Measurements from ENCODE around the gene RUNX1. TPM values are rescaled to one million over a fixed set of nuclear protein-coding genes. Genes with fewer than 3 reads are reported as not detected.
A peak's percentile ranks its signal among the peaks of the same experiment; 100 is the strongest.

Gene RUNX1
- total RNA-seq, 1 donor from 2014 or later = 25.4 TPM

GRCh38 chr21:35036465-35037383, 12.4 kb downstream of the RUNX1 start:
- no peak for DNase-seq (ENCODE audit: low read depth)

GRCh38 chr21:35035581-35035980, 13.5 kb downstream of the RUNX1 start:
- DNase-seq (ENCODE audit: low read depth) = no peak

DNA sequence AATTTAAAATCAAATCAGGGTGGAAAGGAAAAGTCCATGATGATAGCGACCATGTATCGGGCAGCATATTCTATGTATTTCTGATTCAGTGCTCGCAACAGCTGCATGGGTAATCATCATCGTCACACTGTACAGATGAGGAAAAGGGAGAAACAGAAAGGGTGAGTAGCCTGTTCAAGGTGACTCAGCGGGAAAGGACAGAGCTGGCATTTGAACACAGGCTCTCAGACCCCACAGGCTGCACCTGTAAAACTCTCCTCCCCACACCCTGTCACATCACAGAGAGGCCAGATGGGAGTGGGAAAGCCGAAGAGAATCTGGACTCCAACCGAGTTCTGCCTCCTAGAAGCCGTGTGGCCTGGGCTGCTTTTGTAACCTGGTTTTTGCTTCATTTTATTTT, 14.0 kb downstream of the RUNX1 start:
- no peak for DNase-seq (ENCODE audit: low read depth)

- no peak for DNase-seq (ENCODE audit: low read depth)
These were observed 14.7 kb downstream of the RUNX1 start for GRCh38 chr21:35034203-35034926.

DNA sequence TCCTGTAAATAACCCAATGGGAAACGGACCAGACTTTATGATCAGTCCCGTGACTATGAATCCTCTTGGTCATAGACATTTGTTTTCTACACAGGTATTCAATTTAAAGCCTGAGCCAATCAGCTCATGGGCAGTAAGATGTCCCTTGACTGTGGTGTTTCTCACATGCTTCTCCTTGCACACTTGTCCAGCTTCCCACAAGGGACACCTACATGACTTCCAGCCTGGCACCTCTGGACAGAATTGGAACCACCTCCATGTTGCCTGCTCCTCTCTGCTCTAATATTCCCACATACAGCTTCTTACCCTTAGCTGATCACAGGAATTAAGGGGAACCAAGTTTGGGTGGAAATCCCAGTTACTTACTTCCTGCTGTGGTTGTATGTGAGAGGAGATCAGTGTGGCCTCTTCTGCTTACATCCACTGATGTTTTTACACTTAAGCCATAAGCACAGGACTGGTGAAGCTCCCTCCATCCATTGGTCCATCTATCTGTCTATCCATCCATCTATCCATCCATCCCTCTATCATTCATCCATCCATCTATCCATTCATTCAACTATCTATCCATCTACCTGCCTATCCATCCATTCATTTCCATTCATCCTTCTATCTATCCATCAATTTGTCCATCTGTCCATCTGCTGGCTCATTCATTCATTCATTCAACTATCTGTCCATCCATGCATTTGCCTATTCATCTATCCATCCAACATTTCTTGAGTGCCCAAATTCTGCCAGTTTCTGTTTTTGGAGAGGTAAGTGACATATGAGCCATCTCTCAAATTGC, 16.4 kb downstream of the RUNX1 start:
- no peak for DNase-seq (ENCODE audit: low read depth)

GRCh38 chr21:35028451-35028978, 20.6 kb downstream of the RUNX1 start:
- no peak for DNase-seq (ENCODE audit: low read depth)

GRCh38 chr21:35027563-35028450, 21.3 kb downstream of the RUNX1 start:
- DNase-seq (ENCODE audit: low read depth) = no peak

DNA sequence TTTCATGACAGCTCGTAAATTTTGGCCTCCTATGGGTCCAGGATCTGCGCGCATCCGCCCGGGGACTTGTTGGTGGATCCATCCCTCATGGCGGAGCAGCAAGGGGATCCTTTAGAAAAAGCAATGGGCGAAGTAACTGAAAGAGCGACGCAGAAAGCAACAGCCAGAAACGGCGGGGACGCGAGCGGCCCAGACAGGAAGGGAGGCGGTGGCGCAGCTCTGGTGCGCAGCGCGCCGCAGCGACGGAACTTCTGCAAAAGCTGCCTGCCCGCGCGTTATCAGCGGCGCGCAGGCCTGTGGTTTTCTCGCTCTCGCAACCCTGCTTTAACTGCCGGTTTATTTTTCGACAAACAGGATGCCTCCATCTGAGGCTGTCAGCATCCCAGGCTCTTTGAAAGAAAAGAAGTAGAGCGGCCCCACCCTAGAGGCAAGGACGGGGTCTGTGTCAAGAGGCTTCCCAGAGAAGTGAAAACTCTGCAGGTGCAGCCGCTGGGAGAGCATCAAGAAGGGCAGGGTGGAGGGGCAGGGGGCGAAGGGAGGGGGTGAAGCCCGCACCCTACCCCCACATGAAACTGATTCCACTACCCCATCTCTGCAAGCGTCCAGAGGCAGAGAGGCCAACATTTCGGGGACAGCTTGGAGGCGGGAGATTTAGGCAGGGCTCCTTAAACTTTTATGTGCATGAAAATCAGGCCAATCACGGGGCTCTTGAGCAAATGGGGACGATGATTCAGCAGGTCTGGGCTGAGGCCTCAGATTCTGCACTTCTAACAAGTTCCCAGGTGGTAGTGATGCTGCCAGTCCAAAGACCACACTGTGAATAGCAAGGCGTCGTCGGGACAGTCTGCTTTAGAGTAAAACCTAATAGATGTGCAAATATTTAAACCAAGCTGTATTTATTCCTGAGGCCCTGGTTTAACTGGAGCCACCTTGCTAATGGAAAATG, 22.2 kb downstream of the RUNX1 start:
- peak; percentile 49 for DNase-seq (ENCODE audit: low read depth)

GRCh38 chr21:35026153-35026500, 23.0 kb downstream of the RUNX1 start:
- no peak for DNase-seq (ENCODE audit: low read depth)

DNA sequence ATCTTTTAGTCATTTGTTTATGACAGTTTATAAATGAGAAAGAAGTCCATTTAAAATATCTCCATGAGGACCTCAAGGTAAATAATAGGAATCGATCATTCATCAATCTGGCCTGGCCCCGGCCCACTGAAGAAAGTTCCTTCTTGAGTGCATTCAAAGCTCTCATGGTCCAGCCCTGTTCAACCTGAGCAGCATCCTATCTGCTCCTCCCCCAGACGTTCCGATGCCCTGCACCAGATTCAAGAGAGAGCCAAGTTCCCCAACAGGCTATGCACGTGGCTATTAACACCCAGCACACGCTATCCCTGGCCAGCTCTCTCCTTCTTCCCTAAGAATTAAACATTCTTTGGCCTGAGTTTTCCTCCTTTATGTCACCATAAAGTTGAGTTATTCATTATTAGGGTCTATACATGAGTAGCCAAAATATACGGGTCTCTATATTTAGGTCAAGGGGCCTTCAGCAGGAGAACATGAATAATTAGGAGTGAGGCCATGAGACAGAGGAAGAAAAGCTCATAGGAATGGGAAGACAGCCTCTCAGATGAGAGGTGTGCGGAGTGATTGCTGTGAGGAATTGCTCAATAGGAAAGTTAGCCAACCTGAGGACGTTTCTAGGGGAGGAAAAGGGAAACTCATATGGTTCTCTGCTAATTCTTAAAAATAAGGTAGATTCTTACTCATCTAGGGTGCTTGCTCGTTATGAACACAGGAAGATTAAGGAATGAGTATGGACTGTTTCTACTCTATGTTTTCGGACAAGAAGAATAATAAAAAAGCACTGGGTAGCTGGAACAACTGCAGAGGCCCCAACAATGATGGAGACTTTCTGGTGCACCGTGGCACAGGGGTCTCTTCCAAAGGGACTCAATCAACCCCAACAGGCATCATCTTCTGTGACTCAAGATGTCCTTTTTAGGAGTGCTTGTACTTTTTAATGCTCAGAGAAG, 23.6 kb downstream of the RUNX1 start:
- no peak for DNase-seq (ENCODE audit: low read depth)

DNA sequence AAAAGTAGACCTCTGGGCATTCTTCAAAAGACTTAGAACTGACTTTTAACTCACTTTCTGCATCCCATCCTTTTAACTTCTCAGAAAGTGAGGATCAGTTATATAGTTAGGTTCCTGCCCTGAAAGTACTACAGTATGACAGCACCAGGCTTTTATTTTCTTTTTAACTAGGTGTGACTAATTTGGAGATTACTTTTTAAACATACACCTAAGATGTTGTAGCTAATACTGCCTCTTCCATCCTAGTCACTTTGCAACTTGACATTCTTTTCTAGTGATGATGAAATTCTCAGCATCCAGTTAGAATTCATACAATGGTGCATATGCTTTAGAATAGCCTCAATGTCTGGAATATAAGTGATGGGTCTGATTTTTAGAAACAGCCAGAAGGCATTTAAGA, 24.6 kb downstream of the RUNX1 start:
- DNase-seq (ENCODE audit: low read depth) = no peak

DNA sequence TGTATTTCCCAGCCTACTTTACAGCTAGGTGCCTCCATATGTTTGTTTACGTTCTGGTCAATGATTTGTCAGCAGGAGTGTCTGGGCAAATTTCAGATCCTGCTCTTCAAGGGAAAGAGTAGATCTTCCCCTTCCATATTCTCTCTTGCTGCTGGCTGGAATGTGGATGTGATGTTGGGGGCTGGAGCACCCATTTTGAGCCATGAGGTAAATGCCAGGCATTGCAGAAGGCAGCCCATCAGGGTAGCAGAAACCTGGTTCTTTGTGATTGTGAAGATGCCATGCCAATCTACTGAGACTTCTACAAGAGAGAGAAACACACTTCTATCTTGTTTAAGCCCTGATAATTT, 25.1 kb downstream of the RUNX1 start:
- DNase-seq (ENCODE audit: low read depth) = no peak

DNA sequence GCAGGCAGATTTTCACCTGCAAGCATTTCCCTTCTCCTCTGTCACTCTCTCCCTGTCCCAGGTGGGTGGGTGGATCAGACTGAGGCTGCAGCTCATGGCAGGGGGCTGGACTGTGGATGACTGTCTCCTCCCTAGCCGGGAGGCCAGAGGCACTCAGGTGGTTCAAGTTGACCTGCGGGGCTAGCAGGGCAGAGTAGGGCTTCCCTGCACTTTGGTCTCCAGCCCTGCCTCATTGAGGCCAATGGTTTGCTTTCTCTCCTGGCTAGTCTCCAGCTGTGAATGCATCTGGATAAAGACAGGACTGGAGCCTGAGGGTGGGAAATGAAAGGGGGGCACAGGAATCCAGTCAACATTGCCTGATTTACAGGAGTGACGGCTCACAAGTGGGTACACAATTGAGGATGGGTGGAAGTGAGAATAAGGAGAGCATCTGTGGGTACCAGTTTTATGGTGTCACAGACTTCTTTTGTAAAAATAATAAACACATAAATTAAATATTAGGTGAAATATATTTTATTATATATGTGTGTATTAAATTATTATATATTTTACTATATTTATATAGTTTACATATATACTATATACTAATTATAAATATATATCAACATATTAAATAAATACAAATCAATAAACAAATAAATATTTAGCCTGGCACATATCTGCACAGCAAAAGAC, 25.6 kb downstream of the RUNX1 start:
- no peak for DNase-seq (ENCODE audit: low read depth)

GRCh38 chr21:35021546-35021945, 27.6 kb downstream of the RUNX1 start:
- no peak for DNase-seq (ENCODE audit: low read depth)

GRCh38 chr21:35020902-35021301, 28.2 kb downstream of the RUNX1 start:
- DNase-seq (ENCODE audit: low read depth) = peak; percentile 40

GRCh38 chr21:35020436-35020835, 28.7 kb downstream of the RUNX1 start:
- DNase-seq (ENCODE audit: low read depth) = no peak

- peak; percentile 96 for DNase-seq (ENCODE audit: low read depth)
These were observed 29.5 kb downstream of the RUNX1 start for GRCh38 chr21:35019631-35020032.

GRCh38 chr21:35017256-35017655, 31.8 kb downstream of the RUNX1 start:
- DNase-seq (ENCODE audit: low read depth) = no peak
